ENCODE data around the gene MYBPH.

MYBPH gene, protein sequence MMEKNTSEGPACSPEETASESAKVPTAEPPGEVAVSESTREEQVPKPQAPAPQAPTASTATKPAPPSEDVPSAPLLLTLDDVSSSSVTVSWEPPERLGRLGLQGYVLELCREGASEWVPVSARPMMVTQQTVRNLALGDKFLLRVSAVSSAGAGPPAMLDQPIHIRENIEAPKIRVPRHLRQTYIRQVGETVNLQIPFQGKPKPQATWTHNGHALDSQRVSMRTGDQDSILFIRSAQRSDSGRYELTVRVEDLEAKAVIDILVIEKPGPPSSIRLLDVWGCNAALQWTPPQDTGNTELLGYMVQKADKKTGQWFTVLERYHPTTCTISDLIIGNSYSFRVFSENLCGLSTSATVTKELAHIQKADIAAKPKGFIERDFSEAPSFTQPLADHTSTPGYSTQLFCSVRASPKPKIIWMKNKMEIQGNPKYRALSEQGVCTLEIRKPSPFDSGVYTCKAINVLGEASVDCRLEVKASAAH

DNA sequence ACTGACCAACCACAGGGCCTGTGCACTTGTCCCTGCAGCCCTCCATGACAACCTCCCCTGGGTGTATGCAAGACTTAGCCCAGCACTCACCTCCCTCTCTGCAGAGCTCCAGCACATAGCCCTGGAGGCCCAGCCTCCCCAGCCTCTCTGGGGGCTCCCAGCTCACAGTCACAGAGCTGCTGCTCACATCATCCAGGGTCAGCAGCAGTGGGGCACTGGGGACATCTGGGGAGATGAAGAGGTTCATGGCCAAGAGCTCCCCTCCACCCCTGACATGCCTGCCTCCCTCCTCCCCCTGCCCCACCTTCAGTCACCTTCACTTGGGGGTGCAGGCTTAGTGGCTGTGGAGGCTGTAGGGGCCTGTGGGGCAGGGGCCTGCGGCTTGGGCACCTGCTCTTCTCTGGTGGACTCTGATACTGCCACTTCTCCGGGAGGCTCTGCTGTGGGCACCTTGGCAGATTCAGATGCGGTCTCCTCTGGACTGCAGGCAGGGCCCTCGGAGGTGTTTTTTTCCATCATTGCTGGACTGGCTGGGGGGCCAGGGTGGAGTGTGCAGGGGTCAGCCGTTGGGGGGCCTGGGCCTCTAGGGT lies at the start of gene MYBPH:
Gene MYBPH, minus strand, starts transcription at position 590 of the 590 bp plus-strand sequence. Its CDS starts 71 bp downstream, at position 519.
- no peak for DNase-seq (ENCODE audit: low read depth)

- DNase-seq (ENCODE audit: low read depth): no peak
These were observed 49.4 kb upstream of the MYBPH start for GRCh38 chr1:203225071-203225470.

DNA sequence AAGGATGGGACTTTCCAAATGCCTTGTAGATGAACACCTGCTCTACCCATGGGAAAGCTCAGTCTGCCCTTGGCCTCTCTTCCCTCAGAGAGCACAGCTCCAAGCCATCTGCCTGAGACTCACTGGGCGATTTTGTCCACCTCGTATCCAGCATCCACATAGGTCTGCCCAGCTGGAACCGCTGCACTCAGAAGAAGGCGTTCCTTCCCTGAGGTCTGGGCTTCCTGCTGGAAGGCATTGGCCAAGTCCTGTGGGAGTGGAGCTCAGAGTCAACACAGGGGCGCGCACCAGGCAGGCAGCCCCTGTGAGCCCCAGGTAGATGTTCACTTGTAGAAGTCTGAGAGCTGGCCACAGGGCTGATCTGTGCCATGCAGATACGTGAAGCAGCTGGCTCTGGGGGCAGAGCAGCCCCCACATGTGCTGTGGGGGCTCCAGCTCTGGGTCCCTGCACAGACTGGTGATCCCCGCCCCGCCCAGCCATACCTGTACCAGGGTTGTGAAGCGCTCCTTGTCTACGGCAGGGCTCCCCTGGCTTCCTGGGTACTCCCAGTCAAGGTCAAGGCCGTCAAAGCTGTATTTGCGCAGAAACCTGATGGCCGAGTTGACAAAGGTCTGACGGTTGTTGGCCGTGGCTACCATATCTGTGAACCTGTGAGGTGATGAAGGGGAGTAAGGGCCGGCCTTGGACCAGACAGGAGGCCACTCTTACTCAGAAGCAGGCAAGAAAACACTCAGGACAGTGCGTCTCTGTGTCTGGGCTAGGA lies 47.6 kb upstream of the MYBPH start:
- no peak for DNase-seq (ENCODE audit: low read depth)

DNA sequence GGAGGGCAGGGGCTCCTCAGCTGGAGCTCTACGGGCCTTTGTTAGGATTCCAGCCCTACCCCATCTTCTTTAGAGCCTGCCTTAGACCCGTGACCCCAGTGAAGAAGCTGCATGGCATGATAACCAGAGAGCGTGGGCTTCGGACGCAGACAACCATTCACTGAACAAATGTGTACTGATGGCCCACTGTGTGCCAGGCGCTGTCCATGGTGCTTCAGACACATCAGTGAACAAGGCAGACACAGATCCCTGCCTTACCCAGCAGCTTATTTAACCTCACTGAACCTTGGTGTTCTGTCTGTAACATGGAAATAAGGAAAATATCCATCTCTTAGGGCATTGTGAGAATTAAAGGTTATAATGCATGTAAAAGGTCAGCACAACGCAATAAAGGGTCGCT lies 44.3 kb upstream of the MYBPH start:
- no peak for DNase-seq (ENCODE audit: low read depth)

GRCh38 chr1:203219171-203219570 lies 43.5 kb upstream of the MYBPH start:
- DNase-seq (ENCODE audit: low read depth): no peak

DNA sequence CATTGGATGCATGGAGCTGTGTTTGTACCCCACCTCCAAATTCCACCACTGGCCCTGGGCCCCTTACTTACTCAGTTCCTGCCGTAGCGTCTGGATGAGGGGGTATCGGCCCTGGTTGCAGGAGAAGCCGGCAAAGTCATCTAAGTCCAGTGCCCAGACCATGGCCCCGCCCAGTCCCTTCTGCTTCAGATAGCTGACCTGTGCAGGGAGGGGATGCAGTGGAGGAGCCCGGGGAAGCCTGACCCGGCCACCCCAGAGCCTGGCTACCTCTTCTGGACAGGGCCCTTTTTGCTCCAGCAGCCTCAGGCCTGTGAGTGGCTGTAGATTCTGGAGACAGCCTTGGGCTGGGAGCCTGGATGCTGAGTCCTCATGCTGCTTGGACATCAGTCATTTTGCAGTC lies 42.0 kb upstream of the MYBPH start:
- no peak for DNase-seq (ENCODE audit: low read depth)

DNA sequence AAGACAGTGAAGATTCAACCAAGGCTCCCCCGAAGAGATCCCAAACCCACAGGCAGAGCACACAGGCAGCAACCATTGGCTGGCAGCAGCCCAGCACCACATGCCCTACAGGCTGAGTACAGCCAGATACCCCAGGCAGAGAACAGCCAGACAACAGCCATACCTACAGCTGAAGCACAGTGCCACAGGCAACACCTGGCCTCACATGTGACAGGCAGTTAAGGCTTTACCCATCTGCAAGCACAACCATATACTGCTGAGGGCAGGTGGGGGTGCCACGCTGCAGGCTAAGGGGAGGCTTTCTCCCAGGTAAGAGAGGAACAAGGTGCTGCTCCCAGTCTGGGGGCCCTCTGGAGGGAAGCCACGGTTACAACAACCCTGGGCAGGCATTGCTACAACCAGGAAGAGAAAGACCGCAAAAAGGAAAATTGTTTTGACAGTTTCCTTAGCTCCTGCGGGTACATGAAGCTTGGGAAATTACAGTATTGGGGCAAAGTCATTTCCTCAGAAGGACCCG lies 41.6 kb upstream of the MYBPH start:
- no peak for DNase-seq (ENCODE audit: low read depth)

GRCh38 chr1:203216274-203217138 lies 40.9 kb upstream of the MYBPH start:
- peak; percentile 27 for DNase-seq (ENCODE audit: low read depth)

GRCh38 chr1:203215573-203215972 lies 39.9 kb upstream of the MYBPH start:
- DNase-seq (ENCODE audit: low read depth): no peak

DNA sequence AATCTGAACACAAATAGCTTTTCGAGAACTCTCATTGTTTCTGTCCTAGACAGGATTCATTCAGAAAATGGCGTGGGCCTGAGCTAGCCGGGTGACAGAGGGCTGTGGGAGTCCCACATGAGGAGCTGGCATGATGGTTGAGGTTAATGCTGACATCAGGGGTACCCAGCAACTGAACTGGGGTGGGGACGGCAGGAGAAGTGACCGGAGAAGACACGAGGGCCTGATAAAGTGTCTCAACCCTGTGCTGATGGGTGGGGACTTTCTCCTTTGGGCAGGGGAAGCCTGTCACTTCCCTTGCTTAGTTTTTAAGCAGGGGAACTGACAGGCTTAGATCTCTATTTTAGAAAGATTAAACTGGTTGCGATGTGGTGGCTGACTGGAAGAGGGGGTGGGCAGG lies 39.2 kb upstream of the MYBPH start:
- DNase-seq (ENCODE audit: low read depth): no peak

- DNase-seq (ENCODE audit: low read depth): no peak
These were observed 37.5 kb upstream of the MYBPH start for GRCh38 chr1:203213126-203213525.

GRCh38 chr1:203211812-203212211 lies 36.2 kb upstream of the MYBPH start:
- no peak for DNase-seq (ENCODE audit: low read depth)

DNA sequence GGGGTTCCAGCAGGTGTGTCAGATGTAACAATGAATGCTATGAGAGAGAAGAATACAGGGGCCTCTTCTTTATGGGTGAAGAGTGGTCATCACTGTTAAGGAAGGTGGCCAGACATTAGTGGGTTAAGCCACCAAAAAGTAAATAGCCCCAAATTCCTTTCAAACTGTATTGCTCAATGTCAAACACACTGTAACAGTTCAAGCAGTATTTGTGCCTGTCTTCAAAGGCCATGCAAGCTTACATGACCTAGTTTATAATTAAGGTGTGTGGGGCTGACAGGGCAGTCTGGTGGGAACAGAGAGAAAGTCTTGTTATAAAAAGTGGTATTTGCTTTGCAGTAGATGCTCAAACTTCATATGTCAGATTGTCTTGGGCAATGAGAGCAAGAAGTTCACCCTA lies 35.4 kb upstream of the MYBPH start:
- no peak for DNase-seq (ENCODE audit: low read depth)

DNA sequence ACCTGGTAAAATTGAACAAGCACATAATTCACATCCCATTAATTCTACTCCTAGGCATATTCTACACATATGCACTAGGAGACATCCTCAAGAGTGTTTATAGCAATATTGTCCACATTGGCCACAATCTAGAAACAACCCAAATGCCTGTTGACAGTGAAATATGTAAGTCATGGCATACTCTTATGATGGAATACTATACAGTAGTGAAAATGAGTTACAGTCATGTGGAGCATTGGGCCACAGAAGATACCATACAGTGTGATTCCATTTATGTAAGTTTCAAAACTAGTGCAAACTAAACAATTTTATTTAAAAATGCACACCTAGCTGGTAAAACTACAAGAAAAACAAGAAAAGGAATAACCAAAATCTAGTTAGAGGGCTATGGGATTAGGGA lies 34.7 kb upstream of the MYBPH start:
- no peak for DNase-seq (ENCODE audit: low read depth)

GRCh38 chr1:203208181-203208580 lies 32.6 kb upstream of the MYBPH start:
- no peak for DNase-seq (ENCODE audit: low read depth)

DNA sequence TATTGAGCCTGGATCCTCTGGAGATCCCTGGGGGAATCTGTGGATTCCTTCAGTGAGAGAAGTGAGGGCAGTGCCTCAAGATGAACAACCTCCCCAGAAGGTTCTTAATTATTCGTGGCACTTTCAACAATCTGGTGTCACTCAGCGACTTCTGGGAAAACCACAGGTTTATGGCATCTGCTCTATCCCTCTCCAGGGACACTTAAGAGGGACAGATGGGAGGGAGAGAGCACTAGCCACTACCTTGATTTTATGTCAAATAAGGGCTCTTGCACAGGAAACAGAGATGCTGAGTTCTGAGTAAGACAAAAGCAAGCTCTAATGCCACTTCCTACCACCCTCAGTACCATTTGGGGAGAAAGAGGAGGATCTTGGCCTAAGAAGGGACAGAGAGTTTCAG lies 32.1 kb upstream of the MYBPH start:
- DNase-seq (ENCODE audit: low read depth): no peak

GRCh38 chr1:203206129-203206687 lies 30.6 kb upstream of the MYBPH start:
- no peak for DNase-seq (ENCODE audit: low read depth)

DNA sequence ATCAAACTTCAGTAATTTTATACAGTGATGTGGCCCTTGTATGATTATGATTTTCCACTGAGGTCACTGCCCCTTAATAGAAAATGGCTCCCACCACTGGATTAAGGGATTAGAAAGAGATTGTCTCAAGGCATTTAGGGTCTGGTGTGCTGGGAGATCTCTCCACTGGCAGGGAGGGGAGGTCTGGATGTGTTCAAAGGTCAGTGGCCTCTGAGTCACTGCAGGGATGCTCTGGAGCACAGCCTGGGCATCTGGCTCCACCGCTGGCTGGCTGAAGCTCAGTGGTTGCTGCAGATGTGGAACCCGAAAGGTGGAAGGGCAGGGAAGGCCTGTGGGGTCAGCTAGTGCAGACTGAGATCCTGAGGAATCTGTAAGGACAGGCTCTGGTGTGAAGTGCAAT lies 29.1 kb upstream of the MYBPH start:
- DNase-seq (ENCODE audit: low read depth): no peak

DNA sequence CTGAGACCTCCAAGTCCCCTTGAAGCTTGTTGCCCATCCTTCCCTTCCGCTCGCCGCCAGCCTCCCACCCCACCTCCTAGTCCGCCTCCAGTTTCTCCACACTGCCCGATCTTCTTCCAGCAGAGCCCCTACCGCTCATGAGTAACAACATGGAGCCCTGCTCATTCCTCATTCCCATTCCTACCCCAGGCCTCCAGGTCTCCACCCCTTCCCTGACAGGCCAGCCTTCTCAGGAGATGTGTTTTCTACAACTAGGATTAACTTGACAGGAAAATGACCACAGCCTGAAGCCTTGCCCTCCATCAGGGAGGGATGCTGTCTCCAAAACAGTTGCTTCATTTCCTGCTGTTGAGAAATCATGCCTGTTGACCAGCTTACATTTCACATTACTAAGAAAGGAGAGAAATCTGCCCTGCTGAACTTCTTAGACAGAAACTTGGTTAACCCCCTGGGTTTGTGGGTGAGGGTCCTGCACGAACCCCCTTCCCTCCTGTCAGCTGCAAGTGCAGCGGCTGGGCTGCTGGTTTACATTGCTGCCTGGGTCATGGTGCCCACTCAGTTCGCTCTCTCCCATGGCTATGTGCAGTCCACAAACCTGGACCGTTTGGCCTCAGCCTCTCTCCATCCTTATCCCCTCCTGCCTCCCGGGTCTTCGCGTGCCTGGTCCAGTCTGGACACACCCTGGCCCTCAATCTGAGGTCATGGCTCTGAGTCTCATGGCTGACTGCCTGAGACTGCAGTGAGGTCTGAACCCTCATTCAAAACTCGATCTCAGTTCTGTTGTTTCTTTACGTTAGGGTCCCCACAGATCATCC lies 27.0 kb upstream of the MYBPH start:
- no peak for DNase-seq (ENCODE audit: low read depth)

GRCh38 chr1:203201516-203202205 lies 26.0 kb upstream of the MYBPH start:
- no peak for DNase-seq (ENCODE audit: low read depth)

Measured in stimulated activated CD8-positive, alpha-beta memory T cell treated with anti-CD3 and anti-CD28 coated beads, Interleukin-12 subunit alpha, Interleukin-12 subunit beta, amount 100 ng/mL, for 1 hour (primary cell).